GM19328 (cell line): Measurements from ENCODE around the gene SKAP1.

Source experiments
- ATAC-seq: cut with Tn5 transposase; IDR thresholded peaks from one replicate; pipeline ENCODE4 v1.9.1; 2021; ENCODE audit warnings: mild to moderate bottlenecking, moderate library complexity; ENCODE audit not compliant: unreplicated experiment

The SKAP1 gene

GRCh38 chr17:48125829-48126531 is 304.0 kb downstream of the SKAP1 start:
- ATAC-seq: no peak

DNA sequence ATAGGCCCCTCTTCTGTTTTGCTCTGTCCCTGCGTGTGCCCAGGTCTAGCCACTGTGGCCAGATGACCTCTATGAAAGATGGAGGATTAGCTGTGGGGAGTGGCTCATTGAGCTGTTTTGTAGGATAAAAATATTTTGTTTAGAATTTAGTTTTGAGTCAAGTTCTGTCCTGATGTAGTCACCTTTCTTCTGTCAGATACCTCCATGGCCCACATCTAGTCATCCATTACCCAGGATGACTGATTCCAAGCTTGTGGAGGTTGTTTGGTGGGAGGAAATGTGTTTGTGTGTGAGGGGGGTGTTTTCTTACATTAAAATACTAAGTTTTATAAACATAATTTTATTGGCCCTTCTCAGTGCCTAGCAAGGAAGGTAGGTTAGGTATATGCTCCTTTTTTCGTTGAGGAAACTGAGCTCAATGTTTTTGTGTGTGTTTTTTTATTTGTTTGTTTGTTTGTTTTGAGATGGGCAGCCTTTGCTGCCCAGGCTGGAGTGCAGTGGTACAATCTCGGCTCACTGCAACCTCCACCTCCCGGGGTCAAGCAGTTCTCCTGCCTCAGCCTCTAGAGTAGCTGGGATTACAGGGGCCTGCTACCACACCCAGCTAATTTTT is 306.1 kb downstream of the SKAP1 start:
- no peak for ATAC-seq

DNA sequence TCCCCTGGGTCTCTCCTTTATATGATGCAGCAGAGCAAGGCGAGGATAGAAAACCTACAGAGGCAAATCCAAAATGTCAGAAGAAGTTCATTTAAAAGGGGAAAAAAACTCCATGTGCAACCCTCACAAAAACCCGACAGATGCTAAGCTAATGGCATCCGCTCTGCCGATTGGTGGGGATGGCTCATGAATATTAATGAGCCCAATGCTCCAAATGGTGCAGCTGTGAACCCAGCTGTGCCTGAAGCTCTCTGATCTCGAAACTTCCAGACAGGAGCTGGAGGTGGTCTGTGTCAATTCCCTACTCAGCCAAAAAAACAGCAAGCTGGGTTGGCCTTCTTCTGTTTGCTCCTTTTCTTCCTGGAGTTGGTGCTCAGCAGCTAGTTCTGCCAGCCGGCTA is 306.9 kb downstream of the SKAP1 start:
- no peak for ATAC-seq

DNA sequence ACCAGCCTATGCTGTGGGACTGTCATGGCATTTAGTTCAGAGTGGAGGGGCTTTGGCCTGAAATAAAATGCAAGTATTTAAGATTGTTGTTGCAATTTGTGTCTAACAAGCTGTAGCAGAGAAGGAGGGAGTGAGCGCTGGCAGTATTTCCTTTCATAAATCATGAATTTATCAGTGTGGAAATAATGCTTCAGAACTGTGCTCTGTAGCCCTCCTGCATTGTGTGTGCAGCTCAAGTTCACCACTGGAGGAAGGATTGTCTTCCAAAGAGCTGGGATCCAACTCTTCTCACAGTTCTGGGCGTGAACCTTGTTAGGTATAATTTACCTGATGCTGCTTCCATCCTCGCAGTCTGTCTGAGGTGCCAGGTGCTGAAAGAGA is 307.4 kb downstream of the SKAP1 start:
- ATAC-seq: no peak

GRCh38 chr17:48121923-48122664 is 307.9 kb downstream of the SKAP1 start:
- no peak for ATAC-seq

GRCh38 chr17:48113201-48113676 is 316.8 kb downstream of the SKAP1 start:
- ATAC-seq: no peak

DNA sequence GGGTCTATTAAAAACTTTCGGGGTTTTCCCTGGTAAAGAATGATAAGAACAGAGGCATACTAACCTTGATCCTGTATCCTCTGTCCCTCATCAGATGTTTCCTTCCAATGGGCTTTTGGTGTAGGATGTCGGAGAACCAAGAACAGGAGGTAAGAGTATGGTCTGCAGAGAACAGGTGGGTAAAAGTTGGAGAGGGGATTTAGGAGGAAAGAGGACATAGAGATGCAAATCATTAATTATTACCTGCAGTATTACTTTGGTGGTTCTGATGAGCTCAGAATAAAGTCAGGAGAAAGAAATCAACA is 318.1 kb downstream of the SKAP1 start:
- no peak for ATAC-seq

GRCh38 chr17:48110761-48111160 is 319.3 kb downstream of the SKAP1 start:
- no peak for ATAC-seq

- ATAC-seq: peak; percentile 79
These were observed 322.6 kb downstream of the SKAP1 start, which contains the start of gene SNX11 for GRCh38 chr17:48107137-48108055. Gene SNX11 (plus strand): TSS chr17:48107766. CDS start chr17:48112044, 4,278 bp downstream.

DNA sequence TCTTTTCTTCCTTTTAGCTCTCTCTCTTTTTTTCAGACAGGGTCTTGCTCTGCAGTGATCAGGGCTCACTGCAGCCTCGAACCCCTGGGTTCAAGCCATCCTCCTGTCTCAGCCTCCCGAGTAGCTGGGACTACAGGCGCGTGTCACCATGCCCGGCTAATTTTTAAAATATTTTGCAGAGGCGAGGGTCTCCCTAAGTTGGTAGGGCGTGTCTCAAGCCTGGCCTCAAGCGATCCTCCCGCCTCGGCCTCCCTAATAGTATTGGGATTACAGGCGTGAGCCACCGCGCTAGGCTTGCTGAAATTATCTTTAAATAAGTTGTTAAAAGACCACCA is 323.2 kb downstream of the SKAP1 start:
- ATAC-seq: no peak

DNA sequence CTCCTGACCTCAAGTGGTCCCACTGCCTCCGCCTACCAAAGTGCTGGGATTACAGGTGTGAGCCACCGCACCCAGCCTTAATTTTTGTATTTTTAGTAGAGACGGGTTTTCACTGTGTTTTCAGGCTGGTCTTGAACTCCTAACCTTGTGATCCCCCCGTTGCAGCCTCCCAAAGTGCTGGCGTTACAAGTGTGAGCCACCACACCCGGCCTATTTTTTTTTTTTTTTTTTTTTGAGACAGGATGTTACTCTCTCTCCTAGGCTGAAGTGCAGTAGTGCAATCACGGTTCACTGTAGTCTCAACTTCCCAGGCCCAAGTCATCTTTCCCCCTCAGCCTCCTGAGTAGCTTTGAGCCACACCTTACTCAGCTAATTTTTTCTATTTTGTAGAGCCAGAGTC is 325.6 kb downstream of the SKAP1 start:
- ATAC-seq: no peak

DNA sequence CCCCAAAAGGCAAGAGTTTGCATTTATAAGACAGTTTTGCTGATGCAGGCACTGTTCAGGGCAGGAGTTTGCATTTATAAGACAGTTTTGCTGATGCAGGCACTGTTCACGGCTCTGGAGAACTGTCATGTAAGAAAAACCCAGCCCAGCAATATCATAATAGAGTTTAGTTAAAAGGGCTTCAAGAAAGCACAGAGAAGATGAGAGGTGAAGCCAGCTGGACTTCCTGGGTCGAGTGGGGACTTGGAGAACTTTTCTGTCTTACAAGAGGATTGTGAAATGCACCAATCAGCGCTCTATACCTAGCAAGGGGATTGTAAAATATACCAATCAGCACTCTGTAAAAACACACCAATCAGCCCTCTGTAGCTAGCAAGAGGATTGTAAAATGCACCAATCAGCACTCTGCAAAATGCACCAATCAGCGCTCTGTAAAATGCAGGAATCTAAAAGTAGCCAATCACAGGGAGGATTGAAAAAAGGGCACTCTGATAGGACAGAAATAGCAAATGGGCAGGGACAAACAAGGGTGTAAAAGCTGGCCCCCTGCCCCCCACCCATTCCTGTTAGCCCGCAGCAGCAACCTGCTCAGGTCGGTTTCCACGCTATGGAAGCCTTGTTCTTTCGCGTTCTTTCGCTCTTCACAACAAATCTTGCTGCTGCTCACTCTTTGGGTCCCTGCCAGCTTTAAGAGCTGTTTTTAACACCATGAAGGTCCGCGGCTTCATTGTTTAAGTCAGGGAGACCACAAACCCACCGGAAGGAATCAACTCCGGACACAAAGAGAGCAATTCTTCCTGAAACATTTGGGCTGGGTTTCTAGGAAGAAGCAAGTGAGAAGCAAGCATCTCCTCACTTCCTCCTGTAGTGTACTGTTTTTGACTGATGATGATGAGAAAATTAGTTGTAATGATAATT is 327.0 kb downstream of the SKAP1 start:
- ATAC-seq: no peak

- no peak for ATAC-seq
These were observed 327.8 kb downstream of the SKAP1 start for GRCh38 chr17:48102043-48102750.

GRCh38 chr17:48101012-48101720 is 328.8 kb downstream of the SKAP1 start, which contains the start of gene CBX1:
Gene CBX1 (minus strand): TSS chr17:48101478. CDS start chr17:48077004, 24,474 bp downstream.
- ATAC-seq: peak; percentile 86

DNA sequence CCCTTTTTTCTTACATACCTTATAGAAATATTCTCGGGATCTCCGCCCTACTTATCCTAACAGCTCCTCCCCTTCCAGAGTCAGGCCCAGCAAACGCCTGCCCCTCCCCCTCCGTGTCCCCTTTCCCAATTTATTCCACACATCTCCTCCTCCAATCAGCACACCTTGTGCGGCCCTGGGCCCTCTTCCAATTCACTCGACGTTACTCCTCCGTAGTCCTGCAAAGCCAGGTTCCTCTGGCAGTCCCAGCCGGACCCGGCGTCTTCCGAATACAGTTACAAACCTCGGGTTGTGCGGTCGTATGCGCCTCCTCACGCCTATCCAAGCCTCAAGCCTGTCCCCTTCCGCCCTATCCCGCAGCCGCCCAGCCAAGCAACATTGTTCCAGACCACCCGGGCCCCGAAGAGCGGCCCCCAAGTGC is 329.4 kb downstream of the SKAP1 start:
- peak; percentile 3 for ATAC-seq

- no peak for ATAC-seq
These were observed 329.9 kb downstream of the SKAP1 start for GRCh38 chr17:48100160-48100559.

GRCh38 chr17:48095611-48096010 is 334.4 kb downstream of the SKAP1 start:
- ATAC-seq: no peak

DNA sequence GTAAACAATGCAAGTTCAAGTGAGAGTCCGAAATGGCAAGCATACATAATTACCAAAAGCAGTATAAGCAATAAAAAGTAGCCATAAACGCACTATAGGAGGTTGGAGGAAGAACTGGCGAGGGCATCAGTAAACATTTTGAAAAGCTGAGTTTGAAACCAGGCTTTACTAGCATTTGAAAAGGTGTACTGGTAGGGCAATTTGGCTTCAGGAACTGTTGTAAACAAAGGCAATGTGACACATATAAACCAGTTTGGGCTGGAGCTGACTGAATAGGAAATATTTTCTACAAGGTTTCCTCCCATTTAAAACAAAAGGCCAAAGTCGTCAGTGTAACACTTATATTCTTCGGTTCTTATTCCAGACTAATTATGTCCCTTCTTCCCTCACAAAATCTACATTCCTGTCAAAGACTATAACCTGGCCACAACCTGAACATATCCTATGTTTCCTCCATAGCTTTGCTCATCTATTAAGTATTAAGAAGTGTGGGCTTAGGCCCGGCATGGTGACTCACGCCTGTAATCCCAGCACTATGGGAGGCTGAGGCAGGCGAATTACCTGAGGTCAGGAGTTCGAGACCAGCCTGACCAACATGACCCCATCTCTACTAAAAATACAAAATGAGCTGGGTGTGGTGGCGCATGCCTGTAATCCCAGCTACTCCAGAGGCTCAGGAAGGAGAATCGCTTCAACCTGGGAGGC is 336.5 kb downstream of the SKAP1 start:
- ATAC-seq: no peak
